Stimulated activated CD4-positive, alpha-beta T cell treated with anti-CD3 and anti-CD28 coated beads, Interleukin-1b, Interleukin-23, amount 100 ng/mL, for 1 hour (primary cell): Measurements from ENCODE around the gene POMC.
"Not testable (repeated sequence)": the region's sequence is repeated elsewhere in the genome, so short reads cannot be mapped to it uniquely, and the experiment has no call there.

Source experiments
- DNase-seq, 2 donors: peaks; one replicate each; pipeline ENCODE4 v3.0.0-alpha.2; 2020; ENCODE audit warnings: low read depth in 2 of 2

POMC gene

GRCh38 chr2:25176541-25177181 lies 8.3 kb upstream of the POMC start:
- DNase-seq, result no peak

GRCh38 chr2:25176138-25176537 lies 7.8 kb upstream of the POMC start:
- no peak for DNase-seq

GRCh38 chr2:25174192-25174861 lies 5.9 kb upstream of the POMC start:
- no peak for DNase-seq

GRCh38 chr2:25173719-25174118 lies 5.3 kb upstream of the POMC start:
- DNase-seq, result no peak

GRCh38 chr2:25170888-25171287 lies 2.5 kb upstream of the POMC start:
- no peak for DNase-seq

GRCh38 chr2:25169073-25169470 lies 692 bp upstream of the POMC start:
- DNase-seq, result no peak

- no peak for DNase-seq
Measured at GRCh38 chr2:25165992-25166875, 2.1 kb downstream of the POMC start.

GRCh38 chr2:25164561-25164960 lies 3.8 kb downstream of the POMC start:
- no peak for DNase-seq

- not testable (repeated sequence) for DNase-seq
Measured at GRCh38 chr2:25162061-25162460, 6.3 kb downstream of the POMC start.

- peak in 1 of 2 donors; percentile 48 for DNase-seq
Measured at GRCh38 chr2:25161055-25161781, 7.2 kb downstream of the POMC start.

- DNase-seq, result no peak
Measured at GRCh38 chr2:25160376-25160775, 8.0 kb downstream of the POMC start.

GRCh38 chr2:25159949-25160348 lies 8.4 kb downstream of the POMC start:
- no peak for DNase-seq

GRCh38 chr2:25158096-25158852 lies 10.1 kb downstream of the POMC start:
- no peak for DNase-seq

- DNase-seq, result no peak
Measured at GRCh38 chr2:25155401-25155800, 13.0 kb downstream of the POMC start.

- no peak for DNase-seq
Measured at GRCh38 chr2:25151718-25152117, 16.7 kb downstream of the POMC start.

GRCh38 chr2:25150993-25151392 lies 17.4 kb downstream of the POMC start:
- not testable (repeated sequence) for DNase-seq

GRCh38 chr2:25149646-25150045 lies 18.7 kb downstream of the POMC start:
- DNase-seq, result no peak

GRCh38 chr2:25146896-25147295 lies 21.5 kb downstream of the POMC start:
- no peak for DNase-seq

- no peak for DNase-seq
Measured at GRCh38 chr2:25145803-25146202, 22.6 kb downstream of the POMC start.

- DNase-seq, result no peak
Measured at GRCh38 chr2:25141120-25141519, 27.3 kb downstream of the POMC start.

- DNase-seq, result not testable (repeated sequence)
Measured at GRCh38 chr2:25140535-25140934, 27.8 kb downstream of the POMC start.
